Jurkat, Clone E6-1 (cell line): ENCODE measurements around the gene SMARCC1.

Experiments used
- DNase-seq: peaks from one replicate; pipeline ENCODE4 v3.0.0-alpha.2; 2011; ENCODE audit warnings: low read depth, low spot score
- H3K4me3 ChIP-seq: 2 replicates; pipeline ENCODE4 v1.5.1; 2011; ENCODE audit warnings: mild to moderate bottlenecking, low read length, control low read depth, moderate library complexity

The SMARCC1 gene

GRCh38 chr3:47577583-47578118, 204.0 kb downstream of the SMARCC1 start:
- peak overlapping the region; percentile 47 for H3K4me3 ChIP-seq
- no peak for DNase-seq

GRCh38 chr3:47573190-47574172, 208.2 kb downstream of the SMARCC1 start:
- DNase-seq, result no peak
- H3K4me3 ChIP-seq, result no peak overlapping the region

GRCh38 chr3:47571391-47572175, 210.1 kb downstream of the SMARCC1 start:
- DNase-seq, result no peak
- no peak overlapping the region for H3K4me3 ChIP-seq

- no peak overlapping the region for H3K4me3 ChIP-seq
Observed at GRCh38 chr3:47568901-47569300, 212.8 kb downstream of the SMARCC1 start.

GRCh38 chr3:47567149-47567548, 214.5 kb downstream of the SMARCC1 start:
- DNase-seq, result no peak
- no peak overlapping the region for H3K4me3 ChIP-seq

More at GRCh38 chr3:47568901-47569300, 212.8 kb downstream of the SMARCC1 start:
- no peak for DNase-seq

DNA sequence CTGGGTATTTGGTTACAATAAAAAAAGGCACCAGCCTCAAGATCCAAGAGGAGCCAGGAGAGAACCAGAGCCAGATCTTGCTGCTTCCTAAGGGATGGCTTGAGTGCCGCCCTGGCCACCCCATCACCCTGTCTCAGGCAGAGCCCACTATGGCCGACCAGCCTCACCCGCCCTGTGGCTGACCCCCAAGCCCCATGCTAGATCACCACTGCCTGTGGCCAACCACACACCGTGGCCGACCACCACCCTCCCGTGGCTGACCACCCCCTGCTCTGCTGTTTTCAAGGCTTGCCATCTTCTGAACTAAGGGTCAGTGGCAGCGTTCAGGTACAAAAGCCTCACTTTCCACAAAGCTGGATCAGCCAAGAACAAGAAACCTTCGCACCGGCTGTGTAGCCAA, 215.0 kb downstream of the SMARCC1 start:
- no peak for DNase-seq

DNA sequence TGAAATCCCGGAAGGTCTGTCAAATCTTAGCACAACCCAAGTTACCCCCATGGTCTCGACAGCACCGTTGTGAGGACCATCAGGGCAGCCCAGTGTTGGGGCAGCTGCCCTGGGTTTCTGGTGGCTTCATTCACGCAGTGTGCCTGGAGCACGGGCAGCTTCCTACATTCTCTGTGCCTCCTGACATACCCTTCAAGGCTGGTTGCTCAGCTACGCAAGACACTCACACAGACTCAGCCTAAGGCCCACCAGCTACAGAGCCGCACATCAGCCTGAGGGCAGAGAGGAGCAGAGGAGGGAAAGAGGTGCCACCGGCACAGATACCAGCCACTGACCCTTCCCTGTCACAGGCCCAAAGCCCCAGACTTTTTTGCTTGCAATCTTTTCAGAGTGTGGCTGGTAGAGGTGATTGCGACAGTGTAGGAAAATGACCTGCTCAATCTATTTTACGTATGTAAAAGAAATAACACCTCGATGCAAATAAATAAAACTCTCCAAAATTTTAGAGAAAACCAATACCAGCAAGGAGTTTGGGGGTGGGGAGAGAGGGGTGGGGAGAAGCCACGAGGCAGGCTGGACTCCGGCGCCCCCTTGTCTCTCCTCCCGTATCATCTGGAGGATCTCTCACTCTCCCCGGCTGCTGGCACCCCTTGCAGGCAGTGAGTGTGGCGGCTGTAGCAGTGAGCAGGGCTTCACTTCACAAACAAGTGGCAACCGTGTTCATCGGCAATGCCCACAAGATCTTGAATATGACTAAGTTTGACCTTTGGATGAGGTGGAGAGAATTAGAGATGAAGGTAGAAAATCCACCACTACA, 215.8 kb downstream of the SMARCC1 start:
- no peak overlapping the region for H3K4me3 ChIP-seq
- no peak for DNase-seq

More for the DNA sequence above, 215.0 kb downstream of the SMARCC1 start:
- H3K4me3 ChIP-seq, result no peak overlapping the region

DNA sequence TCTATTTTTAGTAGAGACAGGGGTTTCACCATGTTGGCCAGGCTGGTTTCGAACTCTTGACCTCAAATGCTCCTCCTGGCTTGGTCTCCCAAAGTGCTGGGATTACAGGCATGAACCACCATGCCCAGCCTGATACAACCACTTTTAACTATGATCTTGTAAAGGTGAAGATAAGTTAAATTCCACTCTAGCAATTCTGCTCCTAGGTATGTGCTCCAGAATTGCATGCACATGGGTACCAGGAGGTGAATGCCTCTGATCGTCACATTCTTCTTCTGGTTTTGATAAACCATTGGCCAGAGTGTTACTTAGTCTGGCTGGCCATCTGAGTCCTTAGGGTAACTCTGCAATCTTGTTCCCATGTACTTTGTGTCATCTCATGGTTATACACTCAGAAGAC, 225.3 kb downstream of the SMARCC1 start:
- no peak for DNase-seq
- H3K4me3 ChIP-seq, result no peak overlapping the region

- DNase-seq, result no peak
- no peak overlapping the region for H3K4me3 ChIP-seq
Observed at GRCh38 chr3:47554335-47554734, 227.4 kb downstream of the SMARCC1 start.

GRCh38 chr3:47553407-47553806, 228.3 kb downstream of the SMARCC1 start:
- H3K4me3 ChIP-seq, result no peak overlapping the region
- DNase-seq, result no peak

- no peak for DNase-seq
Observed at GRCh38 chr3:47542471-47543173, 239.1 kb downstream of the SMARCC1 start.

GRCh38 chr3:47541583-47542108, 240.0 kb downstream of the SMARCC1 start:
- no peak for DNase-seq

More at GRCh38 chr3:47542471-47543173, 239.1 kb downstream of the SMARCC1 start:
- H3K4me3 ChIP-seq, result no peak overlapping the region

GRCh38 chr3:47540281-47540680, 241.4 kb downstream of the SMARCC1 start:
- H3K4me3 ChIP-seq, result no peak overlapping the region
- DNase-seq, result no peak

More at GRCh38 chr3:47541583-47542108, 240.0 kb downstream of the SMARCC1 start:
- no peak overlapping the region for H3K4me3 ChIP-seq

GRCh38 chr3:47536967-47537366, 244.7 kb downstream of the SMARCC1 start:
- no peak for DNase-seq
- H3K4me3 ChIP-seq, result no peak overlapping the region

- no peak overlapping the region for H3K4me3 ChIP-seq
- DNase-seq, result no peak
Observed at GRCh38 chr3:47536221-47536891, 245.3 kb downstream of the SMARCC1 start.
